Neural cell (in vitro differentiated cells): Measurements from ENCODE around the gene C18orf32.

Experiments used
- EP300 ChIP-seq: fragments of 450-650 bp; conservative IDR thresholded peaks from 2 replicates; pipeline ENCODE4 v1.6.1; 2014; ENCODE audit warnings: antibody characterized with exemption, mild to moderate bottlenecking, moderate library complexity; ENCODE audit not compliant: poor library complexity, severe bottlenecking
- POLR2AphosphoS5 ChIP-seq: IDR thresholded peaks from 2 replicates; pipeline ENCODE4 v1.6.1; 2012
- TF ChIP-seq, protein P1 (sequence below): fragments of 450-650 bp; IDR thresholded peaks from 2 replicates; pipeline ENCODE4 v1.5.1; 2014; ENCODE audit warnings: antibody characterized with exemption, mild to moderate bottlenecking, moderate library complexity; ENCODE audit not compliant: poor library complexity, severe bottlenecking

DNA sequence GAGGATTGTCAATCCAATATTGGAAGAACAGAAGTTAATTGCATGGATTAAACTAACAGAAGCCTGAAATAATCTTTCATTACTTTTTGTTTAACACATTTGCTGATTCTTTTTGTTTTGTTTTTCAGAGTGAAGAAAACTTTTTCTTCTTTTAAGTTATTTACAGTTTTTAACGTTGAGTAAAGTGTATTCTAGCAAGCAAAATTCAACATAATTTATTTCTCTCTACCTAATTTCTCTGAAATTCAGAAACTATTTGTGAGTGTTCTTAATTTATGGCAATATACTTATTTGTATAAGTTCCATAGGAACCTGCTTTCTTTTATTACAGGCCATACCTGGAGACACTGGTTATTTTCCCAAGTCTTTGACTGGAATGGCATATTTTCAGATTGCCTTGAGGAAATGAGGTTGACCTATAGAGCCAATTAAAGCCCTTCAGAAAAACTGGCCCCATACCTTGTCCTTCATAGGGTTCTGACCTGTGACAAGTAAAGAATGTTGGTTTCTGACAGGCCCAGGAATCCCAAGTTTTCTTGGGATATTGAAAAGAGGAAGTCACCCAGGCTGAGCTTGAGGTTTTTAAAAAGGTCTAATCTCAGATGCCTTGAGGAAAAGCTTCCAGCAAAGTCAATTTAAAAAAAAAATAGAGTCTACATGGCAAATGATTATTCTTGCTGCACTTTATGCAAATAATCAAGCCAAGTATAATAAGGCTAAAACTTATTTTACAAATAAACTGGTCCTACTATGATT, 48.0 kb upstream of the C18orf32 start:
- no peak for TF ChIP-seq EP300
- TF ChIP-seq, protein P1, sequence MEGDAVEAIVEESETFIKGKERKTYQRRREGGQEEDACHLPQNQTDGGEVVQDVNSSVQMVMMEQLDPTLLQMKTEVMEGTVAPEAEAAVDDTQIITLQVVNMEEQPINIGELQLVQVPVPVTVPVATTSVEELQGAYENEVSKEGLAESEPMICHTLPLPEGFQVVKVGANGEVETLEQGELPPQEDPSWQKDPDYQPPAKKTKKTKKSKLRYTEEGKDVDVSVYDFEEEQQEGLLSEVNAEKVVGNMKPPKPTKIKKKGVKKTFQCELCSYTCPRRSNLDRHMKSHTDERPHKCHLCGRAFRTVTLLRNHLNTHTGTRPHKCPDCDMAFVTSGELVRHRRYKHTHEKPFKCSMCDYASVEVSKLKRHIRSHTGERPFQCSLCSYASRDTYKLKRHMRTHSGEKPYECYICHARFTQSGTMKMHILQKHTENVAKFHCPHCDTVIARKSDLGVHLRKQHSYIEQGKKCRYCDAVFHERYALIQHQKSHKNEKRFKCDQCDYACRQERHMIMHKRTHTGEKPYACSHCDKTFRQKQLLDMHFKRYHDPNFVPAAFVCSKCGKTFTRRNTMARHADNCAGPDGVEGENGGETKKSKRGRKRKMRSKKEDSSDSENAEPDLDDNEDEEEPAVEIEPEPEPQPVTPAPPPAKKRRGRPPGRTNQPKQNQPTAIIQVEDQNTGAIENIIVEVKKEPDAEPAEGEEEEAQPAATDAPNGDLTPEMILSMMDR, result no peak
- no peak for TF ChIP-seq POLR2AphosphoS5
